ENCODE measurements around the gene CLIP3. TPM values are rescaled to one million over a fixed set of nuclear protein-coding genes. Genes with fewer than 3 reads are reported as not detected.

Gene CLIP3
- polyA plus RNA-seq, 1 donor, result 19.3 TPM

- no peak for DNase-seq
Observed at GRCh38 chr19:35975608-35976214, 57.0 kb downstream of the CLIP3 start.

GRCh38 chr19:35973487-35973886 is 59.2 kb downstream of the CLIP3 start:
- no peak for DNase-seq

- DNase-seq, result no peak
Observed at GRCh38 chr19:35966771-35967170, 65.9 kb downstream of the CLIP3 start.

Other genes starting within 250 kb of the CLIP3 start
- gene PRODH2, start 220.0 kb downstream of the CLIP3 start, polyA plus RNA-seq (ENCODE audit: insufficient read length), result 0.12 TPM
- gene NPHS1, start 180.4 kb downstream of the CLIP3 start, polyA plus RNA-seq (ENCODE audit: insufficient read length), result 0.71 TPM
- gene KIRREL2, start 176.0 kb downstream of the CLIP3 start, polyA plus RNA-seq (ENCODE audit: insufficient read length), result 0.31 TPM
- 6.2 TPM for gene APLP1, start 164.3 kb downstream of the CLIP3 start, polyA plus RNA-seq (ENCODE audit: insufficient read length)
- 2.1 TPM for gene NFKBID, start 132.3 kb downstream of the CLIP3 start, polyA plus RNA-seq (ENCODE audit: insufficient read length)
- 8.3 TPM for gene HCST, start 130.3 kb downstream of the CLIP3 start, polyA plus RNA-seq (ENCODE audit: insufficient read length)
- 25.8 TPM for gene TYROBP, start 124.6 kb downstream of the CLIP3 start, polyA plus RNA-seq (ENCODE audit: insufficient read length)
- 8.6 TPM for gene LRFN3, start 96.5 kb downstream of the CLIP3 start, polyA plus RNA-seq (ENCODE audit: insufficient read length)
- gene SDHAF1, start 37.7 kb downstream of the CLIP3 start, polyA plus RNA-seq (ENCODE audit: insufficient read length), result 15.9 TPM
- gene SYNE4, start 24.1 kb downstream of the CLIP3 start, polyA plus RNA-seq (ENCODE audit: insufficient read length), result 0.27 TPM
- gene ALKBH6, start 18.7 kb downstream of the CLIP3 start, polyA plus RNA-seq (ENCODE audit: insufficient read length), result 10.9 TPM
- 11.2 TPM for gene THAP8, start 21.4 kb upstream of the CLIP3 start, polyA plus RNA-seq (ENCODE audit: insufficient read length)
- gene WDR62, start 22.0 kb upstream of the CLIP3 start, polyA plus RNA-seq (ENCODE audit: insufficient read length), result 3.1 TPM
- gene OVOL3, start 78.3 kb upstream of the CLIP3 start, polyA plus RNA-seq (ENCODE audit: insufficient read length), result not detected
- 55.2 TPM for gene POLR2I, start 82.0 kb upstream of the CLIP3 start, polyA plus RNA-seq (ENCODE audit: insufficient read length)
- 93.2 TPM for gene TBCB, start 82.6 kb upstream of the CLIP3 start, polyA plus RNA-seq (ENCODE audit: insufficient read length)
- gene CAPNS1, start 107.2 kb upstream of the CLIP3 start, polyA plus RNA-seq (ENCODE audit: insufficient read length), result 542 TPM
- 221 TPM for gene COX7A1, start 119.6 kb upstream of the CLIP3 start, polyA plus RNA-seq (ENCODE audit: insufficient read length)
- 6.7 TPM for gene ZNF565, start 181.8 kb upstream of the CLIP3 start, polyA plus RNA-seq (ENCODE audit: insufficient read length)
- gene ZNF146, start 182.2 kb upstream of the CLIP3 start, polyA plus RNA-seq (ENCODE audit: insufficient read length), result 58.6 TPM